GM18907 (cell line): Measurements from ENCODE around the gene PIP5K1C.

ENCODE experiments used
- ATAC-seq: cut with Tn5 transposase; IDR thresholded peaks from one replicate; pipeline ENCODE4 v1.9.1; 2021; ENCODE audit warnings: mild to moderate bottlenecking, moderate library complexity; ENCODE audit not compliant: unreplicated experiment

The PIP5K1C gene

DNA sequence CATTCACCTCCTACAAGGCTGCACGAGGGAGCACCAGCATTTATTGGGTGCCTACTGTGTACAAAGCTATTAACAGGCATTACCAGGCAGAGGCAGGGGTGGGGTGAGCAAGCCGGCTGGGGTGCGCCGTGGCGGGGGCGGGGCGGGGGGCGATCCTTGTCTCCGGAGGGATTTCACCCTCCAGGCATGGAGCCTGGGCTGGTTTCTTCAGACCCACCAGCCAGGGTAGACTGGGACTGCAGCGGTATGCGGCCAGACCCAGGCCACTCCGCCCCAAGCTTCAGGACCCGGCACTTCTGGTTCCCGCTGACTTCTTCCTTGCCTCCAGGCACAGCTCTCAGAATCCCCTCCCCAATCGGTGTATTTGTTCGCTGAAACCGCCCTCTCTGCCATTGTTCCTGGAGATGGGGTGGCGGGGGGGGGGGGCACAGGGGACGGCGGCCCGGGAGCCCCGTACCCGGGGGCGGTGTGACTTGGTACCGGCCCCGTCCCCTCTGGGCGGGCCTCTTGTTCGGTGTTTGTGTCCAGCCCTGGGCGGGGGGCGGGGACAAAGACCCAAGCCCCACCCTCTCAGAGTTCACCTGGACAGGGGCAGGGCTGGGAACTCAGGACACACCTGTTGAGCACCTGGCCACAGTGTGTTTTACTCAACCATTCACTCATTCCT, 22.3 kb upstream of the PIP5K1C start:
- ATAC-seq: no peak

DNA sequence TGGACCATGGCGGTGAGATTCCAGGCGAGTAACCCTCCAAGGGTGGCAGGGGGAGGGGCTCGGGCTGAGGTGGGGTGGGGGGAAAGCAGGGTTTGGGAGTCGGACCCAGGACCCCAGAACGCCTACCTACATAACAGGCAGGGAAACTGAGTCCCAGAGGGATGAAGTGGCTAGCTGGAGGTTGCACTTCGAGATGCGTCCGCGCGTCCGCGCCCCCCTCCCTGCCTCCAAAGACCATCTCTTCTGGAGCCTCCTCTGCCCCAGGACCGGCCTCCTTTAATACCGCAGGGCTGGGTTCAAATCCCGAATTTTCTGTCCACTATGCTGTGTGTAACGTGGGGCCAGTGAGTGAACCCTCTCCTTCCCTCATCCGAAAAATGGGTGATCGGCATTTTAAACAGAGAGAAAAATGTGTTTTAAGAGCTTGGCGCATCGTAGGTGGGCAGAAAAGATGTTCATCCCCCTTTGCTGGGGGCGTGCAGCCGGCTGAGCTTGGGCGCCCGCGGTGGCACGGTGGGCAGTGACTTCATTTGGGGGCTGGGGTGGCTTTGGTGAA, 21.7 kb upstream of the PIP5K1C start:
- ATAC-seq: no peak

DNA sequence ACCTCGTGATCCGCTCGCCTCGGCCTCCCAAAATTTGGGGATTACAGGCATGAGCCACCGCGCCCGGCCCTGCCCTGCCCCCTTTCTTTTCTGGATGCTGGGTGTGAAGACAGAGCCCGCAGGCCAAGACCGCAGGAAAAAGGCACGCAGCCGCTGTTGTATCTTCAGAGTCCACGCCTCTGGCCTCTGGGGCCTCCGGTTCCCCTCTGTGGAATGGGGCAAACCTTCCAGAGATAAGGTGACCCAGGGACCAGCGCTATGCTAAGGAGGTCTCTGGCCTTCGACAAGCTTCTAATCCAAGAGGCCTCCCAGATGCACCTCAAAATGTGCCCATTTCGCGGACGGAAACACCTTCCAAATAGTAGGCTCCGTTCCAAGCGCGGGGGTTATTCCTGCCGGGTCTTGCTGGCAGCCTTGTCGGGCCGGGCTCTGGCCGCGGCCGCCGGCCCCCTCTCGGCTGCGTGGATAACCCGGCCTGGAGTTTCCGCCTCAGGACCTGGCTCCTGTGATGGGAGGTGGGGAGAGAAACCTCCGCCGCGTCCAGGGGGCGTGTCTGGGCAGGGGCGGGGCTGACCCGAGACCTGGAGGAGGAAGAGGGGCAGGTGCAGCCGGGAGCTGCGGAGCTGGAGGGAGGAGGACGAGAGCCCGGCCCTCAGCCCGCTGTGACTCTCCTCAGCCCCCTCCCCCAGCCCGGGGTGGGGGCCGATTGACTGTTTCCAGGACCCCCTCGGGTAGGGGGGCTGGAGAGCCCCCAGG, 21.0 kb upstream of the PIP5K1C start:
- ATAC-seq: no peak

DNA sequence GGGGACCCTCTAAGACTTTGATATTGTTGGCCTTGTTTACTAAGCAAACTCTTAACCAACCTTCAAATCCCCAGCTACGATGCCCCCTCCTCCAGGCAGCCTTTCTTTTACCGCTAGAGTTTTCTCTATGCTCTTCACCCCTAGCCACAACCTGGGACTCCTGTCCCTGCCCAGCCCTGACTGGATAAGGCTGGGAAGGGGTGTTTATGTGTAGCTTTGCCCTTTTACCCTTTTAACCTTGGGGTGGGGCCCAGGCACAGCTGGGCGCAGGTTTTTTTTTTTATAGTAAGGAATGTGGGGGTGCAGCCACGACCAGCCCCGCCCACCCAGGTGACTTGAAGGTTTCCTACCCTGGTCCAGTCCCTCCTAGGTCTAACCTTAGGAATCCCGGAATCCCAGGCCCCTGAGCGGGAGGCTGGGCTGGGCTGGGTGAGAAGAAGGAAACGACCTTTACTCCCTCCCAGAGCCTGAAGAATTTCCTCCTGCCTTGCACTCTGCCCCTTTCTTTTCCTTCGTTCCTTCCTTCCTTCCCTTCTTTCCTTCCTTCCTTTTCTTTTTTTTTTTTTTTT, 20.2 kb upstream of the PIP5K1C start:
- ATAC-seq: no peak

- no peak for ATAC-seq
Observed at GRCh38 chr19:3719868-3720267, 19.6 kb upstream of the PIP5K1C start.

- no peak for ATAC-seq
Observed at GRCh38 chr19:3716147-3716668, 15.9 kb upstream of the PIP5K1C start.

DNA sequence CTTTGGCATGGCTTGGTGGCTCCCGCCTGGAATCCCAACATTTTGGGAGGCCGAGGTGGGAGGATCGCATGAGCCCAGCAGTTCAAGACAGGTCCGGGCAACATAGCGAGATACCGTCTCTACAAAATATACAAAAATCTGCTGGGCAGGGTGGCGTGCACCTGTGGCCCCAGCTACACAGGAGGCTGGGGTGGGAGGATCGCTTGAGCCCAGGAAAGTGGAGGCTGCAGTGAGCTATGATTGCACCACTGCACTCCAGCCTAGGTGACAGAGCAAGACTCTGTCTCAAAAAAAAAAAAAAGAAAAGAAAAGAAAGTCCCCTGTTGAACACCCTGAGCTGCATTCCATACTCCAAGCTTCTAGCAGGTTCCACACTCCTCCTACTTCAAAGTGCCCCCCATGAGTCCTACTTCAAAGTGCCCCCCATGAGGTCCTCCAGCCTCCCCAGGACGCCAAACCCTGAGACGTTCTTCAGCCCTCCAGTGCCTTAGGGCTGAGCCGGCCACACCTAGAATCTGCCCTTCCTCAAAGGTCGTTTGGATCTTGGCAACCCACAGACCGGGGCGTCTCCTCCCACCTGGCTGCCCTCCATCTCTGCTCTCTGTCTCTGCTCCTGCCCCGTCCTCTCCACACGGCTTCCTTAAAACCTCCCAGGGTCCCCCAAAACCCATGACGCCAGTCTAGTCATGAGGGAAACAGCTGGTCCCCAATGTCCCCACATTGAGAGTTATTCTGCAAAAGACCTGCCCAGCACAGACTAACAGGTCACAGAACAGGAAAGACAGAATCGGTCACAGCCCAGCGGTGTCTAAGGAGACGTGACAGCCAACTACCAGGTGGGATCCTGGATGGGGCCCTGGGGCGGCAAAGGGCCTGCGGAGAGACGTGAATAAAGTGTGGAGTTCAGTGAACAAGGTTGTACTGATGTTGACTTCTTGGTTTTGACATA, 12.7 kb upstream of the PIP5K1C start:
- ATAC-seq: no peak

GRCh38 chr19:3710265-3710812, 10.1 kb upstream of the PIP5K1C start:
- ATAC-seq: no peak

DNA sequence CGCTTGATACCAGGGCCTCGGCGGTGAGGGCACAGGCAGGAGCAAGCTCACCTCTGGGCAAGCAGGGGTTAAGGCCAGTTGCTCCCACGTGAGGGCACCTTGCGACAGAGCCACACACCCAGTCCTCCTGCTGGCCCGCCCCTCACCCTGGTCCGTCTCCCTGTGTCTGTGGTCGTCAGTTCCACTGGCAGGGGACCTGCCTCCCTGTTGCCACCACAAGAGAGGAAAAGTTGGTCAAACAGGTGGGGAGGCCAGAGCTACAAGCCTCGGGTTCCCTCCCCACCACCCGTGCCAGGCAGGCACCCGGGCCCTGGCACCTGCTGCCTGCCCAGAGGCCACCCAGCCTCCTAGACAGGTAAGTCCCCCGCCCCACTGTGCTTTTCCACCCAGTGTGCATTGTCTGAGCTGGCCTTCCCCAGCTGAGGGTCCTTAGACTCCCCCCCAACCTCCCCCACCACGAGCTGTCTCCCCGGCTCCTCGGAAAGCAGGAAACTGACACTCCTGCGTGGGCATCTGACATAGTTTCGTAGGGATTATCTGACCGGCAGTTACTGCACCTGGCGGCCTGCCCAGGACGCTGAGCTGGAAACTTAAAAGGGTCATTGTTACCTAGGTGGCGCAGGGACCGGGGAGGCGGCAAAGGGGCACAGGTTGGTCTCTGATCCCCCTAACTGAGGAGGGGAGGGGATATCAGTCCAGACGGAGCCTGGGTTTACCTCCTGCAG, 8.1 kb upstream of the PIP5K1C start, which contains the start of gene TJP3:
TJP3 (plus strand) TSS at position 178 of the 725 bp plus-strand sequence. CDS start 20,049 bp downstream, outside the sequence.
- ATAC-seq: no peak

DNA sequence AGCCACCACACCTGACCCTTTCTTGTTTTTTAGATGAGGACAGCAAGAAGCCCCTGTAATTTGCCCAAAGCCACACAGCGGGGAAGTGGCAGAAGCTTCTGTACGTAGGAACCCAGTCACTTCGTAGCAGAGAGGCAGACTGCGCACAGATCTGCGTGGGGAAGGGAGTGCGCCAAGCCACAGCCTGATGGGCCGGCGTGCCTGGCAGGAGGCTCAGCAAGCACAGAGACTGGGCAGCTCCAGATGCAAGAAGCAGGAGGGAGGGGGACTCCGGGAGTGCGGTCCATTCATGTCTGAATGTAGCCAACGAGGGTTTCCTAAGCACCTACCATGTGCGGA, 7.6 kb upstream of the PIP5K1C start:
- no peak for ATAC-seq

GRCh38 chr19:3701200-3701599, 932 bp upstream of the PIP5K1C start:
- no peak for ATAC-seq

DNA sequence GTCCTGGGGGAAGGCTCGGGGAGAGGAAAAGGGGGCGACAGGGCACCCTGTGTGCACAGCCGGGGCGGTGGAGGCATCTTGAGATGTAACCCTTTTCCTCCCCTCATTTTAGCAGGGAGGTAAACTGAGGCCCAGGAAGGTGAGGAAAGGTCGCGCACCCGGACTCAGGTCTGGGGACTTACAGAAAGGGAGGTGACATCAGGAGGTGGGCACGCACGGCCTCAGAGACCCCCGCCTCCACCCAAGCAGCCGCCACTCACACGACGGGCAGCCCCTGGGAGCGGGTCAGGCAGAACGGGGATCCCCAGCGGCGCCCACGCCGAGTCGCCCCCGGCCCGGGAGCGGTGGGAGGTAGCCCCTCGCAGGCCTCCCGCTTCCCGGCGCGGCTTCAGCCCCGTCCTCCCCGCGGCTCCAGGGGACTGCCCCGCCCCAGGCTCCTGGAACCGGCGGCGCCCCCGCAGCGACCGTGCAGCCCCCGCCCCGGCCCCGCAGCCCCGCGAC, 477 bp downstream of the PIP5K1C start:
- peak; percentile 6 for ATAC-seq

- ATAC-seq: no peak
Observed at GRCh38 chr19:3698974-3699740, 1.1 kb downstream of the PIP5K1C start.

DNA sequence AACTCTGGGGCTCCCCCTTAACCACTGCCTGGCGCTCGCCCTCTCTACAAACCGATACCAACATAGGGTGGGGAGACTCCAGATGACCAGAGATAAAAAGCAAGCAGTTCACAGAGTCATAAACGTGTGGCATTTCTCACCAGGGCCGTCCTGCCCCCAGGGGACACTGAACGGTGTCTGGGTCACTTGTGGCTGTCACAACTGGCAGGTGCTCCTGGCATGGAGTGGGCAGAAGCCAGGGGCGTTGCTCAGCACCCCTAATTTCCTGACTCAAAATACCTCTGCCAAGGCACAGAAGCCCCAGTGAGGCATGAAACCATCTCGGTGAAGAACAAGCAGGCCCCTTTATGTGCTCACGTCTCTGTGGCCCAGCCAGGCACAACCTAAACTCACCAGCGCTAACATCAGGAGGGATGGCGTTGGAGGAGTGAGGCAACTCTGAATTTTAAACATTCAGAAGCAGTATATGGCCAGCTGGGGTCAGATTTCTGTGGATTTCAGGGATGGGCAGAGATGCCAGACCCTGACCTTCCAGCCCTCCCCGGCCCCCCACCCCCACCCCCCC, 1.8 kb downstream of the PIP5K1C start:
- ATAC-seq: no peak

DNA sequence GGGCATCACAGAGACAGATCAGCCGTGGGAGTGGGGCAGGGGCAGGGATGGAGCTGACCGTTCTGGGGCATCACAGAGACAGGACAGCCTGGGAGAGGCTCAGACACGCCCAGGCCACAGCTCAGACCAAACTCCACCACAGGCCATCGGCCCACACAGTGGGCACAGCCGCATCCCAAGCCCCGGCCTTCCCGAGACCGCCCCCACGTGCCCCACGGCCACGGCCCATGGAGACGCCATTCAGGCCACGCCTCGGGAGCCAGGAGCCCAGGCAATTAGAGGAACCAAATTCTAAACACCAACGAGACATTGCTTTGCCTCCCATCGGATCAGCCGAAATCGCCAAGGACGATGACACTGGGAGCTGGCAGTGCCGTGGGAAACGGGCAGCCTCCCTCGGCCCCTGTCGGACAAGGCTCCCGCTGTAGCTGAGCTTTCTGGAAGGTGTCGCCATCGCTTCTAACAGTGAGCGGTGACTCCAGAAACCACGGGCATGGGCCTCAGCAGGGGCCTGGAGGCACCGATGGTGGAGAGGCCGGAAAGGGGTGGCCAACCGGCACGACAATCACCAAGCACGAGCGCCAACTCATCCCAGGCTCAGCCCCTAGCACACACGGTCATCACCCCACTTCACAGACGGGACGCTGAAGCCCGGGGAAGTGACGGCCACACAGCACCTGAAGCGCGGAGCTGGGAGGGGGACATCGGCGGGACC, 2.4 kb downstream of the PIP5K1C start:
- ATAC-seq: no peak

DNA sequence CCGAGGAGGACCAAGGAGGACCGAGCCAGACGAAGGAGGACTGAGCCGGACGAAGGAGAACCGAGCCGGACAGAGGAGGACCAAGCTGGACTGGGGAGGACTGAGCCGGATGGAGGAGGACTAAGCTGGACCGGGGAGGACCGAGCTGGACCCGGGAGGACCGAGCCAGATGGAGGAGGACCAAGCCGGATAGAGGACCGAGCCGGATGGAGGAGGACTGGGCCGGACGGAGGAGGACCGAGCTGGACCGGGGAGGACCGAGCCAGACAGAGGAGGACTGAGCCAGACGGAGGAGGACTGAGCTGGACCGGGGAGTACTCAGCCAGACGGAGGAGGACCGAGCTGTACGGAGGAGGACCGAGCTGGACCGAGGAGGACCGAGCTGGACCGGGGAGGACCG, 3.2 kb downstream of the PIP5K1C start:
- ATAC-seq: no peak

DNA sequence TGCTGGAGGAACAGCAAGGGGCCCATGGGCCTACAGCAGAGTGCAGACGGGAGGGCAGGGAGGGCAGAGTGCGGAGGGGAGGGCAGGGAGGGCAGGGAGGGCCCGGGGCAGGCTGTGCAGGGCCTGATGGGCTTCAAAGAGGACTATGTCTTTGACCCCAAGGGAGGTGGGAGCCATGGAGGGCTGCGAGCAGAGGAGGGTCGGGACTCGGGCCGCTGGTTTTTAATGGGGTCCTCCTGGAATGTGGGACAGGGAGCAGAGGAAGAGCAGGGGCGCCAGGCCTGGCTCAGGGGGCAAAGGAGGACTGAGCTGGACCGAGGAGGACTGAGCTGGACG, 3.6 kb downstream of the PIP5K1C start:
- ATAC-seq: no peak
